Measurements from ENCODE around the gene TMEM119. TPM values are rescaled to one million over a fixed set of nuclear protein-coding genes. Genes with fewer than 3 reads are reported as not detected.

The TMEM119 gene
- polyA plus RNA-seq, 4 donors: 0.67 to 12.3 (median 6.0) TPM

GRCh38 chr12:108642899-108643654 is 45.2 kb upstream of the TMEM119 start:
- WGBS, 3 donors: 96 to 100% (median 99%) methylated on average over 1 of the region's 1 CpG
- peaks cover 0 to 10% (median 0%) of the 10 kb centered on the region in 3 donors for H3K27me3 ChIP-seq (ENCODE audit: control insufficient read depth in 3 of 3, insufficient read depth in 3 of 3, low read length in 3 of 3)
- peaks cover 0 to 26% (median under 1%) of the 10 kb centered on the region in 3 donors for H3K36me3 ChIP-seq (ENCODE audit: control insufficient read depth in 3 of 3, insufficient read depth in 2 of 3, low read depth in 1 of 3, low read length in 3 of 3)
- no peak for FAIRE-seq
- DNase-seq: no peak
- no peak overlapping the region for H3K4me3 ChIP-seq (ENCODE audit: low read depth in 1 of 3, low read length in 3 of 3)
- H3K9me3 ChIP-seq (ENCODE audit: control insufficient read depth in 2 of 2, insufficient read depth in 1 of 2, low read depth in 1 of 2, low read length in 1 of 2): no peaks in the 10 kb centered on the region
- no peak overlapping the region for H3K27ac ChIP-seq (ENCODE audit: low read depth in 1 of 3, low read length in 2 of 3)
- H3K4me1 ChIP-seq (ENCODE audit: control insufficient read depth in 3 of 3, insufficient read depth in 2 of 3, low read depth in 1 of 3, low read length in 2 of 3): peaks cover 0 to 1% (median 0%) of the 10 kb centered on the region in 3 donors

- WGBS, 3 donors: 47 to 76% (median 57%) methylated on average over 16 of the region's 16 CpGs
- Histone ChIP-seq H3K4me3 (ENCODE audit: low read depth in 1 of 3, low read length in 3 of 3) (no peak overlapping the region), H3K9me3 (ENCODE audit: control insufficient read depth in 2 of 2, insufficient read depth in 1 of 2, low read depth in 1 of 2, low read length in 1 of 2) (no peaks in the 10 kb centered on the region), H3K27me3 (ENCODE audit: control insufficient read depth in 3 of 3, insufficient read depth in 3 of 3, low read length in 3 of 3) (peaks cover 0 to 12% (median 0%) of the 10 kb centered on the region in 3 donors), H3K4me1 (ENCODE audit: control insufficient read depth in 3 of 3, insufficient read depth in 2 of 3, low read depth in 1 of 3, low read length in 2 of 3) (peaks cover 0 to 3% (median under 1%) of the 10 kb centered on the region in 3 donors), H3K27ac (ENCODE audit: low read depth in 1 of 3, low read length in 2 of 3) (no peak overlapping the region), H3K36me3 (ENCODE audit: control insufficient read depth in 3 of 3, insufficient read depth in 2 of 3, low read depth in 1 of 3, low read length in 3 of 3) (peaks cover 0 to 20% (median 0%) of the 10 kb centered on the region in 3 donors)
- no peak for DNase-seq
- FAIRE-seq: no peak
Measured at GRCh38 chr12:108642269-108642870, 44.5 kb upstream of the TMEM119 start.

GRCh38 chr12:108641446-108642268 is 43.8 kb upstream of the TMEM119 start:
- Histone ChIP-seq H3K9me3 (ENCODE audit: control insufficient read depth in 2 of 2, insufficient read depth in 1 of 2, low read depth in 1 of 2, low read length in 1 of 2) (no peaks in the 10 kb centered on the region), H3K4me1 (ENCODE audit: control insufficient read depth in 3 of 3, insufficient read depth in 2 of 3, low read depth in 1 of 3, low read length in 2 of 3) (peaks cover 0 to 4% (median 3%) of the 10 kb centered on the region in 3 donors), H3K4me3 (ENCODE audit: low read depth in 1 of 3, low read length in 3 of 3) (no peak overlapping the region), H3K27ac (ENCODE audit: low read depth in 1 of 3, low read length in 2 of 3) (no peak overlapping the region), H3K27me3 (ENCODE audit: control insufficient read depth in 3 of 3, insufficient read depth in 3 of 3, low read length in 3 of 3) (peaks cover 0 to 12% (median 0%) of the 10 kb centered on the region in 3 donors), H3K36me3 (ENCODE audit: control insufficient read depth in 3 of 3, insufficient read depth in 2 of 3, low read depth in 1 of 3, low read length in 3 of 3) (peaks cover 0 to 18% (median 0%) of the 10 kb centered on the region in 3 donors)
- no peak for FAIRE-seq
- DNase-seq: no peak
- 64 to 66% (median 65%) methylated on average over 9 of the region's 9 CpGs for WGBS, 3 donors

GRCh38 chr12:108640802-108641445 is 43.0 kb upstream of the TMEM119 start:
- Histone ChIP-seq H3K27ac (ENCODE audit: low read depth in 1 of 3, low read length in 2 of 3) (no peak overlapping the region), H3K36me3 (ENCODE audit: control insufficient read depth in 3 of 3, insufficient read depth in 2 of 3, low read depth in 1 of 3, low read length in 3 of 3) (peaks cover 0 to 14% (median 0%) of the 10 kb centered on the region in 3 donors), H3K9me3 (ENCODE audit: control insufficient read depth in 2 of 2, insufficient read depth in 1 of 2, low read depth in 1 of 2, low read length in 1 of 2) (no peaks in the 10 kb centered on the region), H3K4me1 (ENCODE audit: control insufficient read depth in 3 of 3, insufficient read depth in 2 of 3, low read depth in 1 of 3, low read length in 2 of 3) (peaks cover 0 to 5% (median 4%) of the 10 kb centered on the region in 3 donors), H3K27me3 (ENCODE audit: control insufficient read depth in 3 of 3, insufficient read depth in 3 of 3, low read length in 3 of 3) (peaks cover 0 to 12% (median 0%) of the 10 kb centered on the region in 3 donors), H3K4me3 (ENCODE audit: low read depth in 1 of 3, low read length in 3 of 3) (no peak overlapping the region)
- 74 to 77% (median 75%) methylated on average over 10 of the region's 10 CpGs for WGBS, 3 donors
- DNase-seq (peak in 1 of 2 donors; percentile 35), FAIRE-seq (no peak)

- Histone ChIP-seq H3K36me3 (ENCODE audit: control insufficient read depth in 3 of 3, insufficient read depth in 2 of 3, low read depth in 1 of 3, low read length in 3 of 3) (peaks cover 0 to 2% (median 0%) of the 10 kb centered on the region in 3 donors), H3K9me3 (ENCODE audit: control insufficient read depth in 2 of 2, insufficient read depth in 1 of 2, low read depth in 1 of 2, low read length in 1 of 2) (no peaks in the 10 kb centered on the region), H3K4me3 (ENCODE audit: low read depth in 1 of 3, low read length in 3 of 3) (no peak overlapping the region), H3K27me3 (ENCODE audit: control insufficient read depth in 3 of 3, insufficient read depth in 3 of 3, low read length in 3 of 3) (peaks cover 0 to 12% (median 0%) of the 10 kb centered on the region in 3 donors), H3K4me1 (ENCODE audit: control insufficient read depth in 3 of 3, insufficient read depth in 2 of 3, low read depth in 1 of 3, low read length in 2 of 3) (peaks cover 0 to 6% (median 4%) of the 10 kb centered on the region in 3 donors), H3K27ac (ENCODE audit: low read depth in 1 of 3, low read length in 2 of 3) (peak overlapping the region in 2 of 3 donors; percentile 14 to 15)
- DNase-seq (no peak), FAIRE-seq (no peak)
- 79 to 87% (median 85%) methylated on average over 11 of the region's 11 CpGs for WGBS, 3 donors
Measured at GRCh38 chr12:108638997-108639822, 41.3 kb upstream of the TMEM119 start.

- 44 to 54% (median 49%) methylated on average over 17 to 18 of the region's 18 CpGs for WGBS, 3 donors
- no peak for FAIRE-seq
- H3K27me3 ChIP-seq (ENCODE audit: control insufficient read depth in 3 of 3, insufficient read depth in 3 of 3, low read length in 3 of 3): peaks cover 0 to 12% (median 0%) of the 10 kb centered on the region in 3 donors
- DNase-seq: no peak
- H3K4me3 ChIP-seq (ENCODE audit: low read depth in 1 of 3, low read length in 3 of 3): no peak overlapping the region
- peak overlapping the region in 2 of 3 donors; percentile 15 to 32 for H3K27ac ChIP-seq (ENCODE audit: low read depth in 1 of 3, low read length in 2 of 3)
- no peaks in the 10 kb centered on the region for H3K9me3 ChIP-seq (ENCODE audit: control insufficient read depth in 2 of 2, insufficient read depth in 1 of 2, low read depth in 1 of 2, low read length in 1 of 2)
- no peaks in the 10 kb centered on the region for H3K36me3 ChIP-seq (ENCODE audit: control insufficient read depth in 3 of 3, insufficient read depth in 2 of 3, low read depth in 1 of 3, low read length in 3 of 3)
- peaks cover 0 to 6% (median 4%) of the 10 kb centered on the region in 3 donors for H3K4me1 ChIP-seq (ENCODE audit: control insufficient read depth in 3 of 3, insufficient read depth in 2 of 3, low read depth in 1 of 3, low read length in 2 of 3)
Measured at GRCh38 chr12:108638141-108638827, 40.4 kb upstream of the TMEM119 start.

Measured in small intestine (tissue), 7 donors.